Measurements from ENCODE around the gene LRCH1. TPM values are rescaled to one million over a fixed set of nuclear protein-coding genes. Genes with fewer than 3 reads are reported as not detected.

Gene LRCH1
- total RNA-seq, 6 experiments from 2014 or later: 11.3 to 13.9 (median 12.5) TPM

- no peak for DNase-seq
- Mint-ChIP-seq H3K27me3 (ENCODE audit: insufficient read depth) (peaks cover 6% of the 10 kb centered on the region), H3K9me3 (no peaks in the 10 kb centered on the region), H3K4me1 (ENCODE audit: low read depth) (peaks cover 41% of the 10 kb centered on the region), H3K36me3 (ENCODE audit: low read depth) (peaks cover 13% of the 10 kb centered on the region), H3K4me3 (peak overlapping the region; percentile 99), H3K27ac (peak overlapping the region; percentile 99)
- TF ChIP-seq CTCF (IDR thresholded peaks at IDR 0.05): no peak
These were observed 243.2 kb downstream of the LRCH1 start for GRCh38 chr13:46796129-46796514.

GRCh38 chr13:46796515-46797474, 243.8 kb downstream of the LRCH1 start, which contains the start of gene ESD:
Gene ESD, minus strand, starts transcription at chr13:46797161. Its CDS starts 5,748 bp downstream, at chr13:46791413.
- TF ChIP-seq CTCF (IDR thresholded peaks at IDR 0.05): peak; percentile 35
- Mint-ChIP-seq H3K27me3 (ENCODE audit: insufficient read depth) (peaks cover 6% of the 10 kb centered on the region), H3K4me1 (ENCODE audit: low read depth) (peaks cover 48% of the 10 kb centered on the region), H3K9me3 (no peaks in the 10 kb centered on the region), H3K4me3 (peak within 1 kb of the TSS; percentile 99), H3K36me3 (ENCODE audit: low read depth) (peaks cover 13% of the 10 kb centered on the region), H3K27ac (peak within 1 kb of the TSS; percentile 99)
- peak; percentile 87 for DNase-seq

GRCh38 chr13:46797501-46798237, 244.7 kb downstream of the LRCH1 start:
- Mint-ChIP-seq H3K4me1 (ENCODE audit: low read depth) (peaks cover 56% of the 10 kb centered on the region), H3K4me3 (peak overlapping the region; percentile 99), H3K9me3 (no peaks in the 10 kb centered on the region), H3K36me3 (ENCODE audit: low read depth) (peaks cover 13% of the 10 kb centered on the region), H3K27me3 (ENCODE audit: insufficient read depth) (peaks cover 6% of the 10 kb centered on the region), H3K27ac (peak overlapping the region; percentile 99)
- no peak for TF ChIP-seq CTCF (IDR thresholded peaks at IDR 0.05)
- DNase-seq: peak; percentile 9

DNA sequence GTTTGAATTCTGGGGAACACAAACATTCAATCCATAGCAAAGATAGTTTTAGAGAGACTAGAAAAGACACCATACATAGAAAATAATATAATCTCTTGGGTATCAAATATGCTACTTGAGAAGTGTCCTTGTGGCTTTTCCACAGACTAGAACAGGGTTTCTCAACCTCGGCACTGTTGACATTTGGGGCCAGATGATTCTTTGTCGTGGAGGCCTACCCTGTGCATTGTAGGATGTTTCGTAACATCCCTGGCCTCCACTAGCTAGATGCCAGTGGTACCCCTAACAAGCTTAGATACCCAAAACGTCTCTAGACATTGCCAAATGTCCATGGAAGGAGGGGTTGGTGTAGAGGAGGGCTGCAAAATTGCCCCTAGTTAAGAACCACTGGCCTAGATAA, 246.2 kb downstream of the LRCH1 start:
- no peaks in the 10 kb centered on the region for H3K9me3 Mint-ChIP-seq
- H3K4me1 Mint-ChIP-seq (ENCODE audit: low read depth): peaks cover 64% of the 10 kb centered on the region
- no peak for TF ChIP-seq CTCF (IDR thresholded peaks at IDR 0.05)
- no peak overlapping the region for H3K4me3 Mint-ChIP-seq
- H3K27me3 Mint-ChIP-seq (ENCODE audit: insufficient read depth): peaks cover 6% of the 10 kb centered on the region
- H3K36me3 Mint-ChIP-seq (ENCODE audit: low read depth): peaks cover 13% of the 10 kb centered on the region
- no peak for DNase-seq
- no peak overlapping the region for H3K27ac Mint-ChIP-seq

- TF ChIP-seq CTCF (IDR thresholded peaks at IDR 0.05): no peak
- no peak overlapping the region; the same call in 1 of the 2 replicates for H3K27ac Mint-ChIP-seq
- no peaks in the 10 kb centered on the region for H3K36me3 Mint-ChIP-seq (ENCODE audit: low read depth)
- H3K9me3 Mint-ChIP-seq: no peaks in the 10 kb centered on the region
- no peak for DNase-seq
- peaks cover 54% of the 10 kb centered on the region for H3K4me1 Mint-ChIP-seq (ENCODE audit: low read depth)
- H3K4me3 Mint-ChIP-seq: peak overlapping the region; percentile 23; the same call in 1 of the 2 replicates
- peaks cover under 1% of the 10 kb centered on the region; the same call in 1 of the 2 replicates for H3K27me3 Mint-ChIP-seq (ENCODE audit: insufficient read depth)
These were observed 248.9 kb downstream of the LRCH1 start for GRCh38 chr13:46801858-46802257.

Other genes with a start within 250 kb of the LRCH1 start
- not detected for gene RUBCNL, start 165.9 kb upstream of the LRCH1 start, total RNA-seq (2021; fragmentation: NEBNext Ultra II Directional; extraction: Animal tissue kit (Norgen Biotek cat#: 25700))
- gene ESD, start 244.0 kb downstream of the LRCH1 start, total RNA-seq (2021; fragmentation: NEBNext Ultra II Directional; extraction: Animal tissue kit (Norgen Biotek cat#: 25700)): 100 to 1,000 TPM in 5 of 6 experiments, 10 to 100 TPM in 1; 97.7 to 116 (median 104) TPM